Activated naive CD4-positive, alpha-beta T cell treated with anti-CD3 and anti-CD28 coated beads, Interleukin-2, amount 50 U/mL, for 16 hours (primary cell): Measurements from ENCODE around the gene NOG.

Experiments
- DNase-seq: peaks from one replicate; pipeline ENCODE4 v3.0.0-alpha.2; 2020

NOG gene

GRCh38 chr17:56639517-56639916 is 46.0 kb downstream of the NOG start:
- no peak for DNase-seq

- DNase-seq = no peak
Observed at GRCh38 chr17:56640116-56640515, 46.6 kb downstream of the NOG start.

GRCh38 chr17:56641373-56641772 is 47.9 kb downstream of the NOG start:
- DNase-seq = no peak

- DNase-seq = no peak
Observed at GRCh38 chr17:56641894-56642293, 48.4 kb downstream of the NOG start.

GRCh38 chr17:56642424-56642823 is 48.9 kb downstream of the NOG start:
- no peak for DNase-seq
